B cell (primary cell): ENCODE data around the gene PDPN. TPM values are rescaled to one million over a fixed set of nuclear protein-coding genes. Genes with fewer than 3 reads are reported as not detected.

Experiments
- ATAC-seq: fragments of 200-7000 bp; cut with Tn5 transposase; one replicate; pipeline ENCODE4 v1.10.0; 2021; ENCODE audit warnings: low read depth, mild to moderate bottlenecking, moderate number of reproducible peaks, moderate library complexity
- CTCF ChIA-PET: fragments of 350-600 bp; sonication (Branson Sonifier 250); formaldehyde crosslinking; loops from one replicate; lab custom pipeline; 2021; ENCODE audit warnings: antibody characterized with exemption, inconsistent platforms; lab: Charles Lee
- POLR2A ChIA-PET: fragments of 350-600 bp; sonication (Branson Sonifier 250); formaldehyde crosslinking; loops from one replicate; lab custom pipeline; 2021; ENCODE audit warnings: antibody characterized with exemption; lab: Charles Lee
- DNase-seq: peaks from one replicate; pipeline ENCODE4 v3.0.0; 2013
- H2AFZ ChIP-seq: 2 replicates; pipeline ENCODE4 v1.6.1; 2012; ENCODE audit warnings: mild to moderate bottlenecking, low read depth, low read length; ENCODE audit not compliant: insufficient read depth, poor library complexity, severe bottlenecking
- H3K27ac ChIP-seq, 2 donors: 1 replicate in 1 of 2; 2 replicates in 1 of 2; pipeline ENCODE4 v1.5.1; 2012 to 2013; ENCODE audit warnings: low read length in 2 of 2, mild to moderate bottlenecking in 2 of 2, moderate library complexity in 1 of 2
- H3K27me3 ChIP-seq, 4 experiments: fragments of 200-600 bp in 1 of 4; sonication (generic) in 1 of 4; replicated peaks in 1 of 4; 1 replicate in 2 of 4; 2 replicates in 2 of 4; pipeline versions ENCODE4 v1.6.1 to v1.7.0; 2013 to 2016; ENCODE audit warnings: low read length in 3 of 4, mild to moderate bottlenecking in 2 of 4, mixed read lengths in 1 of 4, moderate library complexity in 1 of 4; ENCODE audit not compliant: insufficient read depth in 4 of 4, control insufficient read depth in 3 of 4; ENCODE audit errors: control extremely low read depth in 1 of 4
- H3K36me3 ChIP-seq, 2 experiments: replicated peaks in 1 of 2; 1 replicate in 1 of 2; 2 replicates in 1 of 2; pipeline versions ENCODE4 v1.6.1 to v1.7.1; 2013; ENCODE audit warnings: low read length in 1 of 2; ENCODE audit not compliant: insufficient read depth in 2 of 2, control insufficient read depth in 1 of 2; ENCODE audit errors: control extremely low read depth in 1 of 2, extremely low read depth in 1 of 2
- H3K4me1 ChIP-seq, 2 donors: fragments of 200-600 bp in 1 of 2; sonication (generic) in 1 of 2; 1 replicate in 1 of 2; 2 replicates in 1 of 2; pipeline versions ENCODE4 v1.5.1 to v1.6.1; 2013 to 2017; ENCODE audit warnings: low read length in 2 of 2; ENCODE audit not compliant: control insufficient read depth in 2 of 2, insufficient read depth in 2 of 2
- H3K4me2 ChIP-seq: replicated peaks from 2 replicates; pipeline ENCODE3; 2012; ENCODE audit warnings: mild to moderate bottlenecking, low read depth, low read length; ENCODE audit not compliant: poor library complexity, severe bottlenecking
- H3K4me3 ChIP-seq, 5 experiments: fragments of 200-600 bp in 1 of 5; sonication (generic) in 1 of 5; 1 replicate in 3 of 5; 2 replicates in 2 of 5; pipeline versions ENCODE4 v1.5.1 to v1.7.0; 2011 to 2016; ENCODE audit warnings: low read length in 4 of 5, mild to moderate bottlenecking in 4 of 5, low read depth in 2 of 5, control low read depth in 1 of 5, moderate library complexity in 1 of 5; ENCODE audit not compliant: insufficient read depth in 1 of 5; ENCODE audit errors: control extremely low read depth in 1 of 5, extremely low read depth in 1 of 5
- H3K79me2 ChIP-seq: fragments of 200-600 bp; sonication (generic); one replicate; pipeline ENCODE4 v1.6.0; 2016; ENCODE audit warnings: low read length; ENCODE audit not compliant: control insufficient read depth, insufficient read depth
- H3K9ac ChIP-seq: fragments of 200-600 bp; sonication (generic); 2 replicates; pipeline ENCODE4 v1.6.1; 2017; ENCODE audit warnings: mild to moderate bottlenecking, low read length, moderate library complexity
- H3K9me3 ChIP-seq, 3 donors: one replicate each; pipeline versions ENCODE4 v1.6.1 to v1.7.1; 2013; ENCODE audit warnings: low read length in 2 of 3; ENCODE audit not compliant: control insufficient read depth in 2 of 3, insufficient read depth in 1 of 3; ENCODE audit errors: control extremely low read depth in 1 of 3
- H4K20me1 ChIP-seq: 2 replicates; pipeline ENCODE4 v1.6.0; 2012; ENCODE audit warnings: mild to moderate bottlenecking, low read length; ENCODE audit not compliant: insufficient read depth, control insufficient read depth, poor library complexity, severe bottlenecking
- H3K27ac Mint-ChIP-seq: one replicate; pipeline ENCODE4 v1.8.0; 2021; ENCODE audit warnings: mixed read lengths
- H3K27me3 Mint-ChIP-seq: one replicate; pipeline ENCODE4 v1.8.0; 2021; ENCODE audit warnings: mixed read lengths
- H3K4me1 Mint-ChIP-seq: one replicate; pipeline ENCODE4 v1.8.0; 2021; ENCODE audit warnings: mixed read lengths
- H3K4me3 Mint-ChIP-seq: one replicate; pipeline ENCODE4 v1.8.0; 2021; ENCODE audit warnings: mixed read lengths
- H3K9me3 Mint-ChIP-seq: one replicate; pipeline ENCODE4 v1.8.0; 2022; ENCODE audit warnings: mixed read lengths; ENCODE audit not compliant: insufficient read depth
- EZH2 ChIP-seq: IDR thresholded peaks from 2 replicates; pipeline ENCODE4 v1.6.1; 2012; ENCODE audit warnings: borderline replicate concordance, low read depth, mild to moderate bottlenecking, moderate library complexity, low read length; ENCODE audit not compliant: insufficient read depth, poor library complexity, severe bottlenecking
- WGBS: methylation state at CpG from one replicate; pipeline ENCODE4 v1.1.5; 2013; ENCODE audit warnings: missing lambda C conversion rate; ENCODE audit not compliant: insufficient coverage; 5-methylcytosine and 5-hydroxymethylcytosine counted together
- intact Hi-C: fragments of 100-400 bp; cut with micrococcal nuclease; formaldehyde crosslinking; loops from one replicate; pipeline ENCODE4 v1.10.0; 2022
- polyA minus RNA-seq: library from RNA; depleted of rRNA, polyadenylated mRNA; stranded (reverse); fragments of >200 nt; gene quantifications from 2 replicates; pipeline ENCODE4 v1.2.3, GENCODE V29; 2012
- polyA plus RNA-seq: library from polyadenylated mRNA; depleted of rRNA; stranded (reverse); fragments of >200 nt; gene quantifications from 2 replicates; pipeline ENCODE4 v1.2.3, GENCODE V29; 2012
- total RNA-seq, 2 donors: library from RNA; stranded (reverse); fragments of 120-200 nt in 1 of 2; gene quantifications; 1 replicate in 1 of 2; 2 replicates in 1 of 2; pipeline versions ENCODE4 v1.2.3 to v1.2.4, GENCODE V29; 2013 to 2022
- TF ChIP-seq, protein P1 (sequence below): fragments of 200-600 bp; IDR thresholded peaks from one replicate; pipeline ENCODE4 v1.8.0; 2022; ENCODE audit warnings: antibody characterized with exemption, mild to moderate bottlenecking

Gene PDPN, protein sequence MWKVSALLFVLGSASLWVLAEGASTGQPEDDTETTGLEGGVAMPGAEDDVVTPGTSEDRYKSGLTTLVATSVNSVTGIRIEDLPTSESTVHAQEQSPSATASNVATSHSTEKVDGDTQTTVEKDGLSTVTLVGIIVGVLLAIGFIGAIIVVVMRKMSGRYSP
- total RNA-seq (0.27 TPM in 1 of 2 replicates, not detected in the other), polyA plus RNA-seq (not detected in 2 replicates), polyA minus RNA-seq (not detected in 2 replicates)
- total RNA-seq (2013): 0.51 TPM

DNA sequence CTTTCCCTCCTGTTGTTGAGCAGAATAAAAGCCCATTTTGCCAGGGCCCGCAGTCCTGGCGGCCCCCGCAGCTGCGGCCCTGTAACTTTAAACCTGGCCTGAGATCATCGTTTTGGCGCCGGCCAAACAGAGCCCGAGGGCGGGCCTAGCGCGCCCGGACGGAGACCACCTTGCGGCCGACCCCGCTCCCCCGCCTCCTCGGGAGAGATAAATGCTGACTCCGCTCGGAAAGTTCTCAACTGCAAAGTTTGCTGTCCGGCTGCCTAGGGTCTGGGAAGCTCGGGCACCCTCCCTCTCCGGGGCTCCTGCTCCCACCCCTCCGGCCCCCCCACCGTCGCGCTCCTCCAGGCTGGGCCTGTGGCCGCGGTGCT, at the start of gene PDPN:
PDPN (plus strand) TSS at position 238 of the 371 bp plus-strand sequence. CDS start 202 bp downstream, outside the sequence.
- no peaks in the 10 kb centered on the region for H3K79me2 ChIP-seq
- TF ChIP-seq EZH2: no peak
- TF ChIP-seq, protein P1, sequence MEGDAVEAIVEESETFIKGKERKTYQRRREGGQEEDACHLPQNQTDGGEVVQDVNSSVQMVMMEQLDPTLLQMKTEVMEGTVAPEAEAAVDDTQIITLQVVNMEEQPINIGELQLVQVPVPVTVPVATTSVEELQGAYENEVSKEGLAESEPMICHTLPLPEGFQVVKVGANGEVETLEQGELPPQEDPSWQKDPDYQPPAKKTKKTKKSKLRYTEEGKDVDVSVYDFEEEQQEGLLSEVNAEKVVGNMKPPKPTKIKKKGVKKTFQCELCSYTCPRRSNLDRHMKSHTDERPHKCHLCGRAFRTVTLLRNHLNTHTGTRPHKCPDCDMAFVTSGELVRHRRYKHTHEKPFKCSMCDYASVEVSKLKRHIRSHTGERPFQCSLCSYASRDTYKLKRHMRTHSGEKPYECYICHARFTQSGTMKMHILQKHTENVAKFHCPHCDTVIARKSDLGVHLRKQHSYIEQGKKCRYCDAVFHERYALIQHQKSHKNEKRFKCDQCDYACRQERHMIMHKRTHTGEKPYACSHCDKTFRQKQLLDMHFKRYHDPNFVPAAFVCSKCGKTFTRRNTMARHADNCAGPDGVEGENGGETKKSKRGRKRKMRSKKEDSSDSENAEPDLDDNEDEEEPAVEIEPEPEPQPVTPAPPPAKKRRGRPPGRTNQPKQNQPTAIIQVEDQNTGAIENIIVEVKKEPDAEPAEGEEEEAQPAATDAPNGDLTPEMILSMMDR: no peak
- H4K20me1 ChIP-seq: no peaks in the 10 kb centered on the region
- ATAC-seq (no peak), DNase-seq (no peak)
- no peaks in the 10 kb centered on the region for H3K36me3 ChIP-seq
- no peaks in the 10 kb centered on the region for H3K9me3 ChIP-seq
- no peak within 1 kb of the TSS for H3K4me3 ChIP-seq
- no peak within 1 kb of the TSS for H3K9ac ChIP-seq
- Mint-ChIP-seq H3K4me1 (no peaks in the 10 kb centered on the region), H3K4me3 (no peak within 1 kb of the TSS), H3K27me3 (peaks cover 71% of the 10 kb centered on the region), H3K9me3 (no peaks in the 10 kb centered on the region), H3K27ac (no peak within 1 kb of the TSS)
- no peaks in the 10 kb centered on the region for H3K4me1 ChIP-seq
- no peak within 1 kb of the TSS for H3K27ac ChIP-seq
- no peak within 1 kb of the TSS for H3K4me2 ChIP-seq
- no peak within 1 kb of the TSS for H2AFZ ChIP-seq
- peaks cover 0 to 60% (median 12%) of the 10 kb centered on the region in 4 experiments for H3K27me3 ChIP-seq
- ChIA-PET POLR2A (no interaction called here), CTCF (no interaction called here)
- 8% methylated on average over 29 of the region's 29 CpGs for WGBS
- intact Hi-C loops: no loop called here

DNA sequence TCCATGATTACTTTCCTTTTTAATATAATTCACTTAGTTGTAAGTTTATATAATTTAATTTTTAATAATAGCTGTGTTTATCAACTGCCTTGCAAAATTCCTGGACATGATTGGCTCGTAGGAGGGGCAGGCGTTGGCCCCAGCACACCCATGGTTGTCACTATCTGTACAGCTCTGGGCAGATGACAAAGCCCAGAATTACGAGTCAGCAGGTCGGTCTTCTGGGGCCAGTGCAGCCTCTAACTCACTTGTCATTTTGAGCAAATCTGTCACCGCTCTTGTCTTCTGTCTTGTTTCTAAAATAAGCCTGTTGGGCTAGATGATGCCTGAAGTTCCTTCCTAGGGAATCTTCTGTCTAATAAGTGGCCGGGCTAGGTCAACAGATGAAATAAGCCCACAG, 48.4 kb upstream of the PDPN start:
- intact Hi-C loops: no loop called here
- H3K27me3 ChIP-seq: no peaks in the 10 kb centered on the region
- WGBS: 92% methylated on average over 5 of the region's 6 CpGs
- Mint-ChIP-seq H3K27me3 (peaks cover 6% of the 10 kb centered on the region), H3K4me3 (no peak overlapping the region), H3K4me1 (peaks cover 2% of the 10 kb centered on the region), H3K9me3 (no peaks in the 10 kb centered on the region), H3K27ac (no peak overlapping the region)
- no peak for TF ChIP-seq EZH2
- TF ChIP-seq, protein P1: no peak
- no peak overlapping the region for H3K4me3 ChIP-seq
- no peak overlapping the region for H2AFZ ChIP-seq
- H3K9me3 ChIP-seq: no peaks in the 10 kb centered on the region
- no peak for DNase-seq
- ChIA-PET CTCF (no interaction called here), POLR2A (no interaction called here)
- H4K20me1 ChIP-seq: no peaks in the 10 kb centered on the region
- no peak for ATAC-seq
- H3K79me2 ChIP-seq: no peaks in the 10 kb centered on the region
- no peaks in the 10 kb centered on the region for H3K36me3 ChIP-seq
- H3K4me2 ChIP-seq: no peak overlapping the region
- H3K9ac ChIP-seq: no peak overlapping the region
- no peak overlapping the region for H3K27ac ChIP-seq
- no peaks in the 10 kb centered on the region for H3K4me1 ChIP-seq
